DMS53 treated with DMSO at 0.1 percent for 48 hours (cell line): Measurements from ENCODE around the gene TJP2.
A peak's percentile ranks its signal among the peaks of the same experiment; 100 is the strongest.
"Not testable (repeated sequence)": the region's sequence is repeated elsewhere in the genome, so short reads cannot be mapped to it uniquely, and the experiment has no call there.

Source experiments
- DNase-seq: peaks from one replicate; lab custom pipeline; 2025; ENCODE audit not compliant: unreplicated experiment; lab: John Stamatoyannopoulos, UW

Gene TJP2

GRCh38 chr9:69157751-69158466, 16.2 kb upstream of the TJP2 start:
- DNase-seq: no peak

- DNase-seq: no peak
Observed at GRCh38 chr9:69158471-69158870, 15.6 kb upstream of the TJP2 start.

DNA sequence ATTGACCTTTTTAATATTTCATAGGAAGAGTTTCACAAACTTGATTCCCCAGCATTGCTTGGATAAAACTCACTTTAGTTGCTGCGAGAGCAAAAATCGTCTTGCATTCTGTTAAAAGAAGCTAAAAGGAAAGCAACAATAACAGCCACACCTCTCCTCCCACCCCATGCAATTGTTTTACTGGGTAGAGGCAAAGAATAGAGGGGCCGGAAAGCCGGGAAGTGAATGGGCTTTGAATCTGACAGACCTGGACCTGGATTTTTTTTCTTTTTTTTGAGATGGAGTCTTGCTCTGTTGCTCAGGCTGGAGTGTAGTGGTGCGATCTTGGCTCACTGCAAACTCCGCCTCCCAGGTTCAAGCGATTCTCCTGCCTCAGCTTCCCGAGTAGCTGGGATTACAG, 9.5 kb upstream of the TJP2 start:
- DNase-seq: not testable (repeated sequence)

GRCh38 chr9:69165581-69165980, 8.5 kb upstream of the TJP2 start:
- DNase-seq: no peak

DNA sequence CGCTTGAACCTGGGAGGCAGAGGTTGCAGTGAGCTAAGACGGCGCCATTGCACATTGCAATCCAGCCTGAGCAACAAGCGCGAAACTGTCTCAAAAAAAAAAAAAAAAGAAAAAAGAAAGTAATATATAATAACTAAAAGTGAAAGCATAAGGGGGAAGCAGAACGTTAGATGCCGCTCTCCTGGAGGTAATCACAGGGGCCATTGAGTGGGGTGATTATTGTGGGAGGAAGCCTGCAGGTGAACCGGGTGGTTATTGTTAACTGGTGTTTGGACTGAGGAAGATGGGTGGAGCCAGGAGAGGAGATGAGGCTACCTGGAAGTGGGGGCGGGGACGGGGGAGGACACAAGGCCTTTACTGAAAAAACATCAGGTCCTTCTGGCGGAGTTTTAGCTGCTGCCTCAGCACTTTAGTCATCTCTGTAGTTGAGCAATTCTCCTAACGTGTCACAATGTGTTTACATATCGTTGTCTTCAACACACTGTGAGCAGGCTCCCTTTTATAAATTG, 5.3 kb upstream of the TJP2 start:
- no peak for DNase-seq

DNA sequence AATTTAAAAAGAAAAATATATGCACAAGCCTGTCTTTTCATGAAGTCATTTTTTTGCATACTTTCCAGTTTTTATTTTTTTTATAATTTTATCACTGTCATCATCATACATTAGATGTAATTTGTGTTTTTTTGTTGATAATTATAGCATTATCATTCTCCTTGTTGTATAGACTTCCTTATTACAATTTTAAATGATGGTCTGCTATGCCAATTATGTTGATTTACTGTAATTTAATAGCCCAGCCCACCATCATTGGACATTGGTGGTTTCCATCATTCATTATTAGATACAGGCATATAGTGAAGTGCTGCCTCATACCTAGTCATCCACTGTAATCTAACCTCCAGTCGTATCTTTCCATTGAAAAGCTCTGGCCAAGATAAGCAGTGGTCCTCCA, 3.8 kb upstream of the TJP2 start:
- DNase-seq: no peak

DNA sequence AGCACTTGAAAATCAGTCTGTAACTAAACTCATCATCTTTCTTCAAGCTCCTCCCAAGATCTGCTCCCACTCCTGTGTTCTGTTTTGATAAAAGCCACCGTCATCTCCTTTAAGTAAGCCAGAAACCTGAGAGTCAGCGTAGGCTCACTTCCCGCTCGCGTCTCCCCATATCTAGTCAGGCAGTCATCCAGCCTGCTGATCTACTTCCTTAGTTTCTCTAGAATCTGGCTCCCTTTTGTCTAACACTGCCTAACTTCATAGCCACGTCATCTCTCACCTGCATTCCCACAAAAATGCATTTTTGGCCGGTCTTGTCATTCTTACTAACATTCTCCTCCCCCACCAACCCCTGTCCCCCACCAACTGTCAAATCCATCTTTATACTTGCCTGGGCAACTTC, 3.0 kb upstream of the TJP2 start:
- no peak for DNase-seq

- DNase-seq: no peak
Observed at GRCh38 chr9:69171517-69171916, 2.6 kb upstream of the TJP2 start.

DNA sequence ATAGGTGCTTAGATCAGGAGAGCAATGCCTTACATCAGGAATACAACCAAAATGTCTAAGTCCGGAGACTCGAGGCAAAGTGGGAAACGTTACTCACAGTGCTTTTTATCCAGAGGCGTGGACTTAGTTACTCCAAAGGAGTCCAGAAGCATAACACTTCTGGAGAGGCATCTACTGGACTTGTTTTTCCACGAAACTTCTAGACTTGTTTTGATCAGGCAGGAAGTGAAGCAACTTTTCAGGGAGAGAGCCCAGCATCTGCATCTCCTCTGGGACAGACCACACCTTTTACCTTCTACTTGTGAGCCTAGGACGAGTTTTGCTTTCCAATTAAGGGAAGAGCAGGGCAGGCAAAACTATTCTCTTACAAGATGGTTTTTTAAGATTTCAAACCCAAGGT, 1.2 kb upstream of the TJP2 start:
- no peak for DNase-seq

DNA sequence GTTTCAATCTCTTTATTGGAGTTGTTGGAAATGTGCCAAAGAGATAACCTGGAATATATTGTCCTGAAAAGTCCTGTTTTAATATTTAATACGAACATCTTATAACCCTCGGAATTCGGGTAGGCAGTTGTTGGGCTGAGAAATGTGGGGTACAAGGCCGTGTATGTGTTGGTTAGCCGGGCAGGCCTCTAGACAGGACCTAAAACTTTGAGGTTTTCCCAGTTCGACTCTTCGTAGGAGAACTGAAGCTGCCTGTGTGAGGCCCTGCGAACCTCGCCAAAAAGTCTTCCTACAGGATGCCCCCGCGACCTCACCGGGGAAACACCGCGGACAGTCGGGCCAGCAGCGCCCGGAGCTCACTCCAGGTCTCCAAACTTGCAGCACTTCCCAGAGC, 583 bp upstream of the TJP2 start:
- DNase-seq: no peak

DNA sequence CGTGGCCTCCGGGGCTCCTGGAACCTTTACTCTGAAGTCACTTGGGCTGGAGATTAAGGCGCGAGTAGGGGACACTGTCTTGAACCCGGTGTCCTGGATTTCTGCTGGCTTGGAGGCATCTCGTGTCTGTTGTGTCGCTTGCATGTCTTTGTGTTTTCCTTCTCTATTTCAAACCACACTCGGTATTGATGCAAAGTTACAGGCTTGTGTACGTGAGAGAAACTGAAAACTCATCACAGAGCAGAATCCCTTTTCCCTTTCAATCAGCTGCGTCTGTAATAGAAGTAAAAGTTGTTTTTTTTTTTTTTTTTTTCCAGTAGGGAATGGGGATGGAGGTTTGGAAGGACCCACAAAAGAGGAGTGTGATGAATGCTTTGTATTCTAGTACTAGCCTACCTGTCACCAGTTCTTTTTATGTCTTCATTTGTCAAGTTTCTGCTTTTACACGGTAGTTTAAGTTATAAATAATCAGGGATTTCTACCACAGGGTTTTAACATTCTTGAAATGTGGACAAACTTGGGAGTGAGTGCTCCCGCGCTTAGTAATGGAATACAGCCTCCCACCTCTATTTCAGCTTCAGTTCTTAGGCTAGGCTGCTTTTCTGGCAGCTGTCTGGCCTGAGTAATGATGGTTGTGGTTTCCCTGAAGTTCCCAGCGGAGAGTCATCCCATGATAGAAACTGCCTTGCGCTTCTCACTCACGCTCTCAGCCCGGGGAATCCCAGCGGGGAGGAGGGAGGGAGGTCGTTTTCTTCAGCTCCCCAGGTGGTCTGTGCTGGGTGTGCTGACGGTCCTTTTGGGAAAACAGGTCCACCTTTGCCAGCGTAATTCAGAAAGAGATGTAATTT, 763 bp downstream of the TJP2 start:
- DNase-seq: no peak

DNA sequence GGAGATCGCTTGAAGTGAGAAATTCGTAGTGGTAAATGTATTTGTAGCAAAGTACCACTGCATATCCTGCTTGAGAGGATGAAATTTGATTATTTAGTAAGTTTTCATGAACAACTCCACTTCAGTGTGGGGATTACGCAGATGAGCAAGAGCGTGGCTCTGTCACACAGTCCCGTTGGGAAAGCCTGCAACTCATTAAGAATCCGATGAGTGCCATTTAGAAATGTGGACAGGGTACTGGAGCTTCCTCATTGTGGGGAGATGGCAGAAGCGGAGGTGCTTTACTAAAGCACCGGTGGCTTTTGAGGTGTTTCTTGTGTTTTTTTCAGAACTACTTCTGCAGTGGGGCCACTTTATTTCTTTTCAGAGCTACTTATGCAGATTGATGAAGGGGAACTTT, 1.4 kb downstream of the TJP2 start:
- DNase-seq: no peak

GRCh38 chr9:69176471-69177171, 2.5 kb downstream of the TJP2 start:
- DNase-seq: no peak

DNA sequence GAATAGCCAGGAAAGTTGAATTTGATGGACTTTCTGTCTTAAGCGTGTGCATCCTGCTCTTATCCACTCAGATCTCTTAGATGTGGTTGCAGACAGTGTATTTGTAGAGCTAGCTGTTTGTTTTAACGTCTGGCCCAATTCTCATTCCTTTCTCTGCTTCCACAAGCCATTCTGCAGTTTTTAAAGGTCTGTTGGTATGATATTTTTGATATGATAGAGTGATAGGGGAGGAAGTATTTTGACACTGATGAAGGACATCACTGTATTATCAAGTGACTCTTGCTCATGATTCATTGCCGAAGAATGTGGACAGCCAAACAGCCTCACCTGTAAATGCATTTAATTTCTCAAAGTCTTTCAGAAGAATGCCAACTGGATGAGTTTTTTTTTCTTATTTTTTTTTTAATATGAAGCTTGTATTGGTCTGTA, 4.5 kb downstream of the TJP2 start:
- DNase-seq: no peak

DNA sequence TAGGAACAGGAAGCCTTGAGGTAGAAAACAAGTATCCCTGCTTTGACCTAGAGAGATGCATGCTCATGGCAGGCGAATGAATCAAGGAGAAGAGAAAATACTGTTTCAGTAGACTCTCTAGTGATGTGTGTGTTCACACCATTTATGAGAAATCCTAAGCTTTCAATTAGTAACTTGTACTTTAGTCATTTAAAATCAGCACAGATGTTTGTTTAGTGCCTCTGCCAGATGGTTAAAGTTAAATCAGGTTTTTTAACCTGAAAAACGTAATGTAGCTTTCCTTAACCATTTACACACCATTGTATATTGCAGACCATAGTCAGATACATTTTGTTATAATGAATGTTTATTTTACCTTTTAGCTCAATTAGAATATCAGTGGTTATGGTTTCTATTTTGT, 5.0 kb downstream of the TJP2 start:
- DNase-seq: no peak

- DNase-seq: no peak
Observed at GRCh38 chr9:69180200-69180599, 6.1 kb downstream of the TJP2 start.

- peak; percentile 23 for DNase-seq
Observed at GRCh38 chr9:69180670-69181069, 6.6 kb downstream of the TJP2 start.

- no peak for DNase-seq
Observed at GRCh38 chr9:69181908-69182353, 7.9 kb downstream of the TJP2 start.

- DNase-seq: no peak
Observed at GRCh38 chr9:69184266-69184665, 10.2 kb downstream of the TJP2 start.

DNA sequence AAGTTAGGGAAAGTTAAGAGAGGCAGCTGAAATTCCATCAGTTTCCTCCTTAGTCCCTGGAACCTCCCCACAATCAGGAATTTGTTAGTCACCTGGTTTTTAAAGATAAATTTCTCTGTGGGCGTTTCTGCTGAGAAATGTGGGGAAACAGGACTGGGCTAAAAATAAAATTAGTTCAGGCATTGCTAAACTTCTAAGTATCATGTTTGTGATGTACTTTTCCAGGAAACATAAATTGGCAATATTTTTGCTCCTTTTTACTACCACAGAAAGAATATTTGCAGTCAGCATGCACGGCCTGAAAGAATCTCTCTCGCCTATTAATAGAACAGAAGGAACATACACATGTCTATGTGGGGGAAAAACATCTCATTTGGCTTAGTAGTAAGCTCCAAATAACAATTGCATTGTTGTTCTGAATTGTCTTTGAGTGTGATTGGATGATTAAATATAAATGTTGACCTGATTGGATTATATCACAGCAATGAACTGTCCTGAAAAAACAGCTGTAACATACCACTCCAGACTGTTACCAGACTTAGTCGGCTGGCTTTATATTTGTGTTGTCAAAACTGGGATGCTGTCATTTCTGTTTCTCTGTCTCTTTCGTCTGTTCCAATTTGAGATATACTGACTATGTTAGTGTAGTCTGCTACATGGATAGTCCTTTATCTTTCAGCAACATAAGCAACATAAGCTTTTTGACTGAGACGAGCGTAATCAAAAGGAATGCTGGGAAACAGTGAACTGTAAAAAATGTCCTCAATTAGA, 12.9 kb downstream of the TJP2 start:
- DNase-seq: no peak

DNA sequence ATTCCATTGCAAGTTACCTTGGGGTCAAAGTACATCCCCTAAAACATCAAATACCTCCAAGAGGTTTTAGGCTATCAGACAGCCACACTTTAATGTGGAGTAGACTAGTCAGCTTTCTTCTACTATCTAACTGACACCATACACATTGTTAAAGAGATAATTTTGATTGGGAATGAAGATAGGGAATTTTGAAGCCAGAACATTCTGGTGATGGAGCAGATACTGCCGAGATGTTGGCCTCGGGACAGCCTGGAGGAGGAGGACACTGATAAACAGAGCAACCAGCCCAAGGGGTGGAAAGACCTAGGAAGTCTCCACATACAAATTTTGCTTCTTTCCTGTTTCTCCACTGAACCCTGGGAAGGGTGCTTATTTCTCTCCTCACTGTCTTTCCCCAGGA, 14.9 kb downstream of the TJP2 start:
- no peak for DNase-seq
